HG03342 (cell line): ENCODE data around the gene LSP1.
"Not testable (repeated sequence)": the region's sequence is repeated elsewhere in the genome, so short reads cannot be mapped to it uniquely, and the experiment has no call there.

Source experiments
- ATAC-seq: cut with Tn5 transposase; IDR thresholded peaks from one replicate; pipeline ENCODE4 v1.9.1; 2021; ENCODE audit warnings: mild to moderate bottlenecking, moderate library complexity; ENCODE audit not compliant: unreplicated experiment

Gene LSP1

DNA sequence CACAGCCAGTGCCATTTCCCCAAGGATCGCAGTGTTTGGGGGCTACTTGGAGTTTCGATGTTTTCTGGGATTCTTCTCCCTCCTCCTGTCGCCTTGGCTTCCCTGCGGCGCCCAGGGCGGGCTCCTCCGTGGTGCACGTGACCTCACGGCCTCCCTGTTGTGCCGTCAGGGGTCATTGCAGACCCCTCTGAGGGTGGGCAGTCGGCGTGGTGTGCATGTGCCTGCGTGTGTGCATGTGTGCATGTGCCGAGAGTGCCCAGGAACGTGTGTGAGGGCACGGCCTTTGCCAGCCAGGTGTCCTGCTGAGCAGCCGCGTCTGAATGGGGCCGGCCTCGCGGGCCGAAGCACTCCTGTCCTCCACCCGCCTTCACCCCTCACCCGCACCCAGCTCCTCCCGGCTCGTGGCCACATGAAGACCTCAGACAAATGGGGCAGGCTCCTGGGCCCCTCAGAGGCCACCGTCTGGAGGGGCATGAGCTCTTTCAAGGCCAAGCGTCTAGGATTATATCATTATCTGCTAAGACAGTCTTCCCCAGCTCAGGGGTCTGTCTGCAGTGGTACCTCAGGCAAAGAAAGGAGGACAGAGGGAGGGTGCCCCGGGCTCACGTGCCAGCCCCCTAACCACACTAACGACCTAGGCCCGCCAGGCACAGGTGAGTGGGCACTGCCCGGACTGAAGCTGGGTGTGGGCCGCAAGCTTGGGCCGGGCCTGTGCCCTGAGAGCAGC lies 84.9 kb downstream of the LSP1 start:
- ATAC-seq, result no peak

DNA sequence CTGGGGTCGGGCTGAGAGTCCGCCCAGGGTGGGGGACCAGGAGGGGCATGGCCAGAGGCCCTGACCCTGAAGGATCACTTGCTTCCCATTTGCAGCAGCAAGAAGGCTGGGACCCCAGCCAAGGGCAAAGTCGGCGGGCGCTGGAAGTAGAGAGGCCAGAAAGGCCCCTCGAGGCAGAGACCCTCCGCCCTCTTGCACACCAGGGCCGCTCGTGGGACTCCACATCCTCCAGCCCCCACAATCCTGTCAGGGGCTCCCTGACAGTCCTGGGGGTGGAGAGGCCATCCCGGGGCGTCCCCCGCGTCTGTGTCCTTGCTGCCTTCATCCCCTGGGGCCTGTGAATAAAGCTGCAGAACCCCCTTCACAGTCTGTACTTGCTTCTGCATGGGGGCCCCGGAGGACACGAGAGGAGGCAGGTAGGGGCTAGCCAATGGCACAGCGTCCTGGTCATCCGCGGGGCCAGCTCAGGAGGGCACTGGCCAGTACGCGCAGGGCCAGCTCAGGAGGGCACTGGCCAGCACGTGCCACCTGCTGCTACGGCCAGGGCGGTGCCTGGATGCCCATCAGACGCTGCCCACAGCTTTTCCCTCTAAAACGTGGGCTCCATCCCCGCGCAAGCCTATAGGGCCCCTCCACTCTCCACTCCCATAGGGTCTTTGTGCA lies 85.6 kb downstream of the LSP1 start:
- ATAC-seq, result no peak

DNA sequence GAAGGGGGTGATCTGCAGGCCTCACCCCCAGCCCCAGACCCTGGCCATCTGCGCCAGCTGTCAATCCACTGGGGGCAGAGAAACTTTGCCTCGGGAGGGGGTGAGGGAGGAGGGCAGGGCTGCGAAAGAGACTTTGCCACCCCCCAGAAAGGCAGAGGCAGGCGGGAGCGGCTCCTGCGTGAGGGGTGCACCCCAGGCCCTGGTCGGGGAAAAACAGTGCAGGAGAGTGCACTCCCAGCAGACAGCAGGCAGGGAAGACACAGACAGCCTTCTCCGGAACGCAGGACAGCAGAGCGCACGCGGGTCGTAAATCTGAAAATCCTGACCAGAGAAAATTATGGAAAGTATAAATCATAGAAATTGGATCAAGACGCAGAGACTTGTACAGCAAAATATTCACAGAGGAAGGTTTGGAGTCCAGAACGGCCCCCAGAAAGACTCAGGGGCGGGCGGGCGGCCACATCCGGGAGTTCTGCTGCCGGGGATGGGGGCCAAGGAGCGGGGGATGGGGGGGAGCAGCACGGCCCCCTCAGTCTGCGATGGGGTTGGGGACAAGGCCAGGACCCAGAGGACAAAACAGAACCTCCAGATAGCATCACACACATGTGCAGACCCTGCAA lies 86.2 kb downstream of the LSP1 start:
- no peak for ATAC-seq

DNA sequence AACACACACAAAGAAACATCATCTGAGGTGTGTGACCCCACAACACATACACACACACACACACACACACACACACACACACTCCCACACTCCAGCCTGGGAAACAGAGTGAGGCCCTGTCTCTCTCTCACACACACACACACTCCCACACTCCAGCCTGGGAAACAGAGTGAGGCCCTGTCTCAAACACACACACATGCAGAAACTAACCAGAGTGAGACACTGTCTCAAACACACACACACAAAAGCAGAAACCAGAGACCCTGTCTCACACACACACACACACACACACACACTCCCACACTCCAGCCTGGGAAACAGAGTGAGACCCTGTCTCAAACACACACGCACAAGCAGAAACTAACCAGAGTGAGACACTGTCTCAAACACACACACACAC lies 86.9 kb downstream of the LSP1 start:
- ATAC-seq, result not testable (repeated sequence)
